AG09309 (cell line): ENCODE data around the gene ALX4.

ENCODE experiments used
- DNase-seq: peaks from one replicate; pipeline ENCODE4 v3.0.0-alpha.2; 2010; ENCODE audit warnings: low read depth
- H3K4me3 ChIP-seq: 2 replicates; pipeline ENCODE4 v1.5.1; 2011; ENCODE audit warnings: mild to moderate bottlenecking, low read depth, low read length, moderate library complexity; ENCODE audit not compliant: control insufficient read depth
- TF ChIP-seq, protein P1 (sequence below): IDR thresholded peaks from 2 replicates; pipeline ENCODE4 v1.5.1; 2011; ENCODE audit warnings: mild to moderate bottlenecking, low read depth, low read length, inconsistent platforms; ENCODE audit not compliant: insufficient read depth, control insufficient read depth; ENCODE audit errors: missing control alignments

The ALX4 gene

DNA sequence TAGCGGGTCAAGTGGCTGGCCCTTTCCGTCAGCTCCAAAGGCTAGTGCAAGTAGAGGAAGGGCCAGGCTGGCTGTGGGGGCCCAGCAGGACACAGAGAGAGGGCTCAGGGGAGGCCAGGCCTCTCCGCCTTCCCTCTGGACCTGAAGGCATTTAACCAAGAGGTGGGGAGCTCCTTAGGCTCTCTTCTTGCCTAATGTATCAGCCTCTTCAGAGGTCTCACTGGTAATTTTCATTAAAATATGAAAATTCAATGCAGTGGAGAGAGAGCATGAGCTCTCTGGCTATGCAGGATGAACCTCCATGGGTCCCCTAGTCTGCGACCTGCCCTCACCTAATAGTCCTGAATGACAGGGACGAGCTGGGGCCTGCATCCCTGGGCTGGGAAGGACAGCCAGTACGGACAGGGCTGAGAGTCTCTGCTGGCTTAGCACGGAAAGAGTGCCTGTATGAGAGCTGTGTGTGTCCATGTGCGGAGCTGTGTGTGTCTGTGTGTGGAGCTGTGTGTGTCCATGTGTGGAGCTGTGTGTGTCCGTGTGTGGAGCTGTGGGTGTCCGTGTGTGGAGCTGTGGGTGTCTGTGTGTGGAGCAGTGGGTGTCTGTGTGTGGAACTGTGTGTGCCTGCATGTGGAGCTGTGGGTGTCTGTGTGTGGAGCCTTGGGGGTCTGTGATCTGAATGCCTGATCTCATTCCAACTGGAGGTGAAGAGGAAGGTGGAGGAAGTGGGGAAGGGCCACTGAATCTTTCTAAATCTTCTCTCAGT, 2.4 kb downstream of the ALX4 start:
- TF ChIP-seq, protein P1, sequence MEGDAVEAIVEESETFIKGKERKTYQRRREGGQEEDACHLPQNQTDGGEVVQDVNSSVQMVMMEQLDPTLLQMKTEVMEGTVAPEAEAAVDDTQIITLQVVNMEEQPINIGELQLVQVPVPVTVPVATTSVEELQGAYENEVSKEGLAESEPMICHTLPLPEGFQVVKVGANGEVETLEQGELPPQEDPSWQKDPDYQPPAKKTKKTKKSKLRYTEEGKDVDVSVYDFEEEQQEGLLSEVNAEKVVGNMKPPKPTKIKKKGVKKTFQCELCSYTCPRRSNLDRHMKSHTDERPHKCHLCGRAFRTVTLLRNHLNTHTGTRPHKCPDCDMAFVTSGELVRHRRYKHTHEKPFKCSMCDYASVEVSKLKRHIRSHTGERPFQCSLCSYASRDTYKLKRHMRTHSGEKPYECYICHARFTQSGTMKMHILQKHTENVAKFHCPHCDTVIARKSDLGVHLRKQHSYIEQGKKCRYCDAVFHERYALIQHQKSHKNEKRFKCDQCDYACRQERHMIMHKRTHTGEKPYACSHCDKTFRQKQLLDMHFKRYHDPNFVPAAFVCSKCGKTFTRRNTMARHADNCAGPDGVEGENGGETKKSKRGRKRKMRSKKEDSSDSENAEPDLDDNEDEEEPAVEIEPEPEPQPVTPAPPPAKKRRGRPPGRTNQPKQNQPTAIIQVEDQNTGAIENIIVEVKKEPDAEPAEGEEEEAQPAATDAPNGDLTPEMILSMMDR: no peak
- no peak for DNase-seq
- H3K4me3 ChIP-seq: no peak overlapping the region

DNA sequence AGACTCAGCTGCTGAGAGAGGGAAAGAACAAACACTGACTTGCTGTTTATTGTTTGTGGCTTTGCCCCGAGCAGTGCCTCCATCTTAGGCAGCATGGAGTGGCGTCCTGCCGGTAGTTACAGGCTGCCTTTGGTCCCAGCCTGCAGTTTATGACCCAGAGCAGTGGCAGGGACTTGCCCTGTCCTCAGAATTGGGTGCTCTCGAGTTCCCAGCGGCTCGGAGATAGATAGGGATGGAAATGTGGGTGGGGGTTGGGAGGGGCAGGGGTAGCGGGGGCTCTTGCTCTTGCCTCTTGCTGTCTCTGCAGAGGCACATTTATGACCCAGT, 3.1 kb downstream of the ALX4 start:
- TF ChIP-seq, protein P1: no peak
- DNase-seq: no peak
- no peak overlapping the region for H3K4me3 ChIP-seq

DNA sequence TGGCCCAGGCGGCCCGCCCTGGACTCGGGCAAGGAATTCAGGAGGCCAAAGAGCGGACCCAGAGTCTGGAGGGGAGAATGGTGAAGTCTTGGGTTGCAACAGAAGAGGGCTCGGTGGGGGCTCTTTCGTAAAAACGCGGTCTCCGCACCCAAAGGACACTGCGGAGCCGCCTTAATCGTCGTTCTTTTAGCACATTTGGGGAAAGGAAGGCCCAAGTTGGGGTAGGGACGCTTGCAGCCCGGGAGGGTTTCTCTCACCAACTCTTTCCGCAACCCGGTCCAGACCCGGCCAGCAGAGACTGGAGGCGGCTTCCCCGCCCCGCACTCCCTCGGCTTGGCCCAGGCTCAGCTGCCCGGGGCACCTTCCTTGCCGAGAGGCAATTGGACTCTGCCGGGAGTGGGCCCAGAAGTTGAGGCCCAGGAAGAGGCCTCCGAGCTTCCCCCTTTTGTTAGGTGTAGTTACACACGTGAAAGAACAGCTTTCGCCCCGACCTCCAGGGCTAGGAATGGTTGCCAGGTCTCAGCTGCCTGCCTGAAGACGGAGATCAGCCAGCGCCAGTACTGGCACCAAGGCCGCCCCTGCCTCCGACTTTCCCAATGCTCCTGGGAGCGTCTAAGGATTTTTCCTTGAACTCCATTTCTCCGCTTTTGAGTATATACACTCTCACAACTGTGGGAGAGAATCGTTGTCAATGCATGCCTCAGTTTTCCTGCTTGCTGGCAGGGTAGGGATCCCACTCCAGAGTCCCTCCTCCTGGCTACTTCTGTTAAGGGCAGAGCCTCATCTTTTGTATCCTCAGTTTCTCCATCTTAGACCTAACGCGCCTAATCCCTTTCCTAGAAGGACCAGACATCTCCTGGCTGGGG, 3.7 kb downstream of the ALX4 start:
- no peak for DNase-seq
- H3K4me3 ChIP-seq: peak overlapping the region; percentile 30
- TF ChIP-seq, protein P1: no peak

DNA sequence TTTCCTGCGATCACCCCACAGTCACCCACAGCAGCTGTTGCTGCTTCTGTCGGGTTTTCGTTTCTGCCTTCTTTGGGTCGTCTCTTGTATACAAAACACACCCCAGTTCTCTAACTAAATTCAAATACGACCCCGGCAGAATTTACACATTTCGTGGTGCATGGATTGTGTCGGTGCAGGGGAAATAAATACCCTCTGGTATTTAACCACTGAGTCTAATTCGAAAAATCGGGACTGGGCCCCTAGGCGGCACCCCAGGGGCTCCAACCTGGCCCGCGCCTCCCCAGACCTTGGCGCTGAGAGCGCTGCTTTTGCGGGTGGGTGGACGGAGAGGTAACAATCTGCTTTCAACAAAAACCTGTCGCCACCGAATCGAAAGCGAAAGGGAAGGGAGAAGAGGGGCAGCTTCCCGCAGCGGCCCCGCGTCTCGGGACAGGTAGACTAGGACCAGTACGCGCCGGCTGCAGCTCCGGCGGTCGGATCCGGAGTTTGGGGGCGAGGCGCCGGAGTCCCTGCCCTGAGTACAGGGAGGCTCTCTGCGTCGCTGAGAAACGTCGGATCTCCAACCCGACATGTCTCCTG, 4.4 kb downstream of the ALX4 start:
- TF ChIP-seq, protein P1: no peak
- H3K4me3 ChIP-seq: peak overlapping the region; percentile 30
- no peak for DNase-seq

DNA sequence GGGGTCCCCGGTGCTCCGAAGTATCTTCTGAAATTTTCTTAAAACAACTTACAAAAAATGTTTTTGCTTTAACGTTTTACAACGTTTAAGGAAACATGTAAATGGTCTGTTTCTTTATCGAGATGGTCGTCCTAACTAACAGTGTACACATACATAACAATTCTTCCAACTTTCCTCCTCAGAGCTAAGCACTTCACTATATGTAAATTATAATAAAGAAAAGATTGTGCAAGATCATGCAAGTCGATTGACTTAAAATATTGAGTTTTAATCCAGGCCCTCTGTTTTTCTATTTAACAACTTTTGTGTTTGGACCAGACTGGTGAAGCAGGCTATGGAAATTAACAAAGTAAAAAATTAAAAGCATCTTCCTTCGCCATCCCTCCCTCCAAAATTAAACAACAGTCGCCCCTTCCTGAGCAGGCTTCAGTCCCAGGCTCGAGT, 4.9 kb downstream of the ALX4 start:
- H3K4me3 ChIP-seq: no peak overlapping the region
- TF ChIP-seq, protein P1: no peak
- no peak for DNase-seq

DNA sequence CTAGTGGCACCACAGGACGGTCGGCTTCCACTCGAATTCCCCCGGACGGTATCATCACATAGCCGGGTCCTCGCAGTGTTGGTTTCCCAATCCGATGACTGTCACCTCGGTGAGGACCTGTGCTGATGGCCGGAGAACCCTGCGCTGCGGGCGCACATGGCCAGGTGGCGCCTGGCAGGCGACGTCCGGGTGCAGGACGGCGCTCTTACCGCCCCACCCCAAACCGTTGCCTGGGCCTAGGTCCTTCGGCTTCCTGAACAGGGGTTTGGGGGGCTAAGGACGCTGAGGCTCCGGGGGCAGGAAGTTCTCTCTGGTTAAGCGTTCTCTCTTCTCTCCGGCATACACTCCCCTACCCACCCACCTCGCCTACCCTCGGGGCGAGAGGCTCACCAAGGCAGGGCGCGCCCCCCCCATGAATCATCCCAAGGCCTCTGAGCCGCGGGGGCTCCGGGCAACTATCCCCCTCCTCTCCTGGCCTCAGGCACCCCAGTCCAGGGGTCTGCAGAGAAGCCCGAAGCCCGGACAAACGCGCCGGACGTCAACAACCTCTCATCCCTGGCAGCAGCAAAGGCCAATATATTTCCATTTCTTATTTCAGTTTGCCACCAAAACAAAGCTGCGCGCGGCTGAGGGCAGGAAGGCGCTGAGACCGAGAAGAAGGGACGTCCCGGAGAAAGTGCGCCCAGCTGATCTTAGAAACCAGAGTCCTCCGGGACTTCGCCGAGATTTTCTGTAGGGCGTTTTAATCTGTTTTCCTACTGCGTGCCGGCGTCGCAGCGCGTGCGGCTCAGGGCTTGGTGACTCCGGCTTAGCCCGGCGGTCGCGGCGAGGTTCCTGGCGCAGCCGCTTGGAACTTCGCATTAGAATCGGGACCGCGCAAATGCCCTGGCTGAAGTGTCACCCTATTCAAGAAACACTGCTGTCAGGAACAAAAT, 5.6 kb downstream of the ALX4 start:
- no peak overlapping the region; the same call in 1 of the 2 replicates for H3K4me3 ChIP-seq
- DNase-seq: no peak
- TF ChIP-seq, protein P1: no peak
